Measurements from ENCODE around the gene HHATL.

Gene HHATL

GRCh38 chr3:42662037-42662812 lies 40.4 kb downstream of the HHATL start:
- DNase-seq, result no peak

- no peak for DNase-seq
Observed at GRCh38 chr3:42661593-42662022, 41.0 kb downstream of the HHATL start.

- DNase-seq, result no peak
Observed at GRCh38 chr3:42660898-42661297, 41.7 kb downstream of the HHATL start.

GRCh38 chr3:42660131-42660715 lies 42.4 kb downstream of the HHATL start:
- DNase-seq, result no peak

GRCh38 chr3:42659451-42660130 lies 43.0 kb downstream of the HHATL start:
- no peak for DNase-seq

GRCh38 chr3:42658771-42659390 lies 43.7 kb downstream of the HHATL start:
- DNase-seq, result no peak

GRCh38 chr3:42658091-42658770 lies 44.4 kb downstream of the HHATL start:
- no peak for DNase-seq

- DNase-seq, result no peak
Observed at GRCh38 chr3:42657675-42658074, 44.9 kb downstream of the HHATL start.

- no peak for DNase-seq
Observed at GRCh38 chr3:42656680-42657610, 45.7 kb downstream of the HHATL start.

GRCh38 chr3:42655980-42656679 lies 46.5 kb downstream of the HHATL start:
- DNase-seq, result no peak

- no peak for DNase-seq
Observed at GRCh38 chr3:42655331-42655888, 47.2 kb downstream of the HHATL start.

GRCh38 chr3:42654331-42655201 lies 48.0 kb downstream of the HHATL start:
- DNase-seq, result no peak

- no peak for DNase-seq
Observed at GRCh38 chr3:42653560-42654330, 48.9 kb downstream of the HHATL start, which contains the start of gene ZBTB47. TSS of gene ZBTB47 (plus strand) at chr3:42653697. CDS start at chr3:42658356, 4,659 bp downstream.

- no peak for DNase-seq
Observed at GRCh38 chr3:42653303-42653559, 49.4 kb downstream of the HHATL start.

- DNase-seq, result peak; percentile 45 to 51
Observed at GRCh38 chr3:42652611-42653302, 49.8 kb downstream of the HHATL start.

GRCh38 chr3:42652251-42652610 lies 50.4 kb downstream of the HHATL start:
- DNase-seq, result no peak

- no peak for DNase-seq
Observed at GRCh38 chr3:42651248-42652091, 51.1 kb downstream of the HHATL start.

GRCh38 chr3:42649783-42650182 lies 52.8 kb downstream of the HHATL start:
- DNase-seq, result no peak
